ENCODE measurements around the gene TRIM9.

The TRIM9 gene

DNA sequence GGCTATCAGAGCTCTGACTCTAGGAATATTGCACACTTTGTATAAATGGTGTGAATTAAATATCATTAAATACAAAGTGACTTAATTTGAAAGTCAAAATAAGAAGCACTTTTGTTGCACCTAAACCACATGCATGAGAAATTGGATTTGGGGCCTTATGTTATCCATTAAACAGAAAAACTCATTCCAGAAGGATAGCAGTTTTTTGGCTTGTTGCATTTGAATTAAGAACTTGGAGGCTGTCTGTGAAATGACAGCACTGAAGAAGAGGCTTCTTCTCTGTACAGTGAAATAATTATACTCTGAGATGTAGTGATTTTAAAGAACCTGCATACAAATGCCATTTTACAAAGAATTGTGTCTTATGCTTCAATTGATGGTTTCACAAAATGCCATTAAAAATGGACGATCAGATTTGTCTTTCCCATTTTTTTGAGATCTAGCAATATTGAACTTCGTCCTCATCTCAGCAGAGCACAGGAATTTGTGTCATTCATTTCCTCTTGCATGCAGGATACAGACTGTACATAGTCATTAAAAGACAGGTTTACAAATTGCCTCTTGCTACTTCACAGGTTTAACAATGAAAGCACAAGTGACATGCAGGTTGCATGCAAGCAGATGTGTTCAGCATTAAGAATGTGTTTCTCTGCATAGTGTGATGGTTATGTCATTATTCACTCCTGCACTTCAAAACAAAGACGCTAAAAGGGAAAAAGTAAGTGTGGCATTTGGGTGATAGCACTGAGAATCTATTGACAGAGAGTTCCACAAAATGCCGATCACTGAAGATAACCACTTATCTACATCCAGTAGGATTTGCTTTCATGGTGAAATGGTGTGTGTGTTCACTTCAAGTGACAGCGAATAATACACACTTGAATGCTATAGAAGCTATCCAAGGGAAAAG is 114.7 kb downstream of the TRIM9 start:
- Histone ChIP-seq H3K9me3 (ENCODE audit: control insufficient read depth, low read length) (no peaks in the 10 kb centered on the region), H2AK5ac (ENCODE audit: low read length, severe bottlenecking) (no peak overlapping the region), H4K8ac (ENCODE audit: low read length) (no peak overlapping the region), H2BK15ac (ENCODE audit: low read depth, poor library complexity, severe bottlenecking) (no peak overlapping the region), H3K18ac (ENCODE audit: low read depth in 1 of 2, low read length in 2 of 2) (no peak overlapping the region), H2AFZ (ENCODE audit: low read depth, low read length) (no peak overlapping the region), H3K4me1 (ENCODE audit: control insufficient read depth, insufficient read depth, low read depth, low read length) (peaks cover 2% of the 10 kb centered on the region), H3K23ac (ENCODE audit: low read length in 2 of 2) (no peak overlapping the region), H3K4me2 (ENCODE audit: low read length, poor library complexity, severe bottlenecking) (no peak overlapping the region), H3K27me3 (ENCODE audit: control insufficient read depth in 1 of 2, insufficient read depth in 1 of 2, low read length in 2 of 2) (no peaks in the 10 kb centered on the region), H4K91ac (ENCODE audit: low read length) (no peak overlapping the region), H3K79me1 (replicated peaks; ENCODE audit: low read length, poor library complexity, severe bottlenecking) (no peaks in the 10 kb centered on the region), H3K36me3 (ENCODE audit: control insufficient read depth in 1 of 2, insufficient read depth in 2 of 2, low read depth in 1 of 2, low read length in 2 of 2) (no peaks in the 10 kb centered on the region), H2BK120ac (ENCODE audit: low read depth, low read length) (no peak overlapping the region), H3K4me3 (ENCODE audit: insufficient read depth in 1 of 2, low read depth in 1 of 2, low read length in 2 of 2) (no peak overlapping the region), H3K4ac (ENCODE audit: low read depth in 1 of 2, low read length in 2 of 2) (no peak overlapping the region), H2BK12ac (ENCODE audit: low read length in 2 of 2) (no peak overlapping the region), H3K27ac (ENCODE audit: low read length, poor library complexity, severe bottlenecking) (no peak overlapping the region), H3K9ac (ENCODE audit: low read length) (no peak overlapping the region), H2BK5ac (ENCODE audit: low read depth, low read length, poor library complexity, severe bottlenecking) (no peak overlapping the region), H3K14ac (ENCODE audit: low read length in 2 of 2) (no peak overlapping the region)
- 89% methylated on average over 3 of the region's 5 CpGs for WGBS
- no peak for DNase-seq

DNA sequence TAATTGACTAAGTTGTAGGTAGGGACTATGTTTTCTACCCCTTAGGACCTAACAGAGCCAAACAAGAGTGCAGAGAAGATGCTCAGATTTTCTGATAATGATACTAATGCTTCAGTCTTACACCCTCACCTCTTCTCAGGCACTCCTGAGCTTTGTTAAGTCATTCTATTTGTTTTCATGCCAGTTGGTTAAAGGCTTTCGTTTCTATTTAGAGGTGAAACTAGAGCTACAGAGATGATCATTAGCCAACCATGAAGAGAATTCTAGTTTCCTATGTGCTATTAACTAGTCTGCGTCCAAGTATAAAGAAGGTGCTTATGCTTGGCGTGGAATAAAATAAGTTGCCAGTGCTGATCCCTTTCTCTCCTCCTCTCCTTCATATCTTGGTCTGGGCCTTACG is 116.0 kb downstream of the TRIM9 start:
- Histone ChIP-seq H3K79me1 (replicated peaks; ENCODE audit: low read length, poor library complexity, severe bottlenecking) (no peaks in the 10 kb centered on the region), H2BK120ac (ENCODE audit: low read depth, low read length) (no peak overlapping the region), H2AK5ac (ENCODE audit: low read length, severe bottlenecking) (no peak overlapping the region), H3K4ac (ENCODE audit: low read depth in 1 of 2, low read length in 2 of 2) (no peak overlapping the region), H3K27ac (ENCODE audit: low read length, poor library complexity, severe bottlenecking) (no peak overlapping the region), H3K9ac (ENCODE audit: low read length) (no peak overlapping the region), H4K91ac (ENCODE audit: low read length) (no peak overlapping the region), H3K9me3 (ENCODE audit: control insufficient read depth, low read length) (no peaks in the 10 kb centered on the region), H3K18ac (ENCODE audit: low read depth in 1 of 2, low read length in 2 of 2) (no peak overlapping the region), H3K36me3 (ENCODE audit: control insufficient read depth in 1 of 2, insufficient read depth in 2 of 2, low read depth in 1 of 2, low read length in 2 of 2) (no peaks in the 10 kb centered on the region), H2BK12ac (ENCODE audit: low read length in 2 of 2) (no peak overlapping the region), H3K4me1 (ENCODE audit: control insufficient read depth, insufficient read depth, low read depth, low read length) (peaks cover 2% of the 10 kb centered on the region), H3K27me3 (ENCODE audit: control insufficient read depth in 1 of 2, insufficient read depth in 1 of 2, low read length in 2 of 2) (no peaks in the 10 kb centered on the region), H3K23ac (ENCODE audit: low read length in 2 of 2) (no peak overlapping the region), H3K4me3 (ENCODE audit: insufficient read depth in 1 of 2, low read depth in 1 of 2, low read length in 2 of 2) (no peak overlapping the region), H2BK5ac (ENCODE audit: low read depth, low read length, poor library complexity, severe bottlenecking) (no peak overlapping the region), H2BK15ac (ENCODE audit: low read depth, poor library complexity, severe bottlenecking) (no peak overlapping the region), H3K14ac (ENCODE audit: low read length in 2 of 2) (no peak overlapping the region), H4K8ac (ENCODE audit: low read length) (no peak overlapping the region), H2AFZ (ENCODE audit: low read depth, low read length) (no peak overlapping the region), H3K4me2 (ENCODE audit: low read length, poor library complexity, severe bottlenecking) (no peak overlapping the region)
- WGBS = 92% methylated on average over 4 of the region's 4 CpGs
- DNase-seq = no peak

- Histone ChIP-seq H3K27me3 (ENCODE audit: control insufficient read depth in 1 of 2, insufficient read depth in 1 of 2, low read length in 2 of 2) (no peaks in the 10 kb centered on the region), H2BK15ac (ENCODE audit: low read depth, poor library complexity, severe bottlenecking) (no peak overlapping the region), H3K36me3 (ENCODE audit: control insufficient read depth in 1 of 2, insufficient read depth in 2 of 2, low read depth in 1 of 2, low read length in 2 of 2) (no peaks in the 10 kb centered on the region), H3K18ac (ENCODE audit: low read depth in 1 of 2, low read length in 2 of 2) (peak overlapping the region in 1 of 2 experiments; percentile 49), H2BK12ac (ENCODE audit: low read length in 2 of 2) (no peak overlapping the region), H2BK5ac (ENCODE audit: low read depth, low read length, poor library complexity, severe bottlenecking) (no peak overlapping the region), H3K23ac (ENCODE audit: low read length in 2 of 2) (no peak overlapping the region), H3K4me2 (ENCODE audit: low read length, poor library complexity, severe bottlenecking) (no peak overlapping the region), H4K8ac (ENCODE audit: low read length) (no peak overlapping the region), H3K4me1 (ENCODE audit: control insufficient read depth, insufficient read depth, low read depth, low read length) (peaks cover 2% of the 10 kb centered on the region), H3K4me3 (ENCODE audit: insufficient read depth in 1 of 2, low read depth in 1 of 2, low read length in 2 of 2) (no peak overlapping the region), H3K79me1 (replicated peaks; ENCODE audit: low read length, poor library complexity, severe bottlenecking) (no peaks in the 10 kb centered on the region), H2AFZ (ENCODE audit: low read depth, low read length) (no peak overlapping the region), H3K14ac (ENCODE audit: low read length in 2 of 2) (no peak overlapping the region), H3K27ac (ENCODE audit: low read length, poor library complexity, severe bottlenecking) (no peak overlapping the region), H2BK120ac (ENCODE audit: low read depth, low read length) (no peak overlapping the region), H2AK5ac (ENCODE audit: low read length, severe bottlenecking) (no peak overlapping the region), H3K9me3 (ENCODE audit: control insufficient read depth, low read length) (no peaks in the 10 kb centered on the region), H3K9ac (ENCODE audit: low read length) (no peak overlapping the region), H4K91ac (ENCODE audit: low read length) (no peak overlapping the region), H3K4ac (ENCODE audit: low read depth in 1 of 2, low read length in 2 of 2) (no peak overlapping the region)
- no peak for DNase-seq
- WGBS = 94% methylated on average over 3 of the region's 3 CpGs
These were observed 116.4 kb downstream of the TRIM9 start for GRCh38 chr14:50978529-50978871.

DNA sequence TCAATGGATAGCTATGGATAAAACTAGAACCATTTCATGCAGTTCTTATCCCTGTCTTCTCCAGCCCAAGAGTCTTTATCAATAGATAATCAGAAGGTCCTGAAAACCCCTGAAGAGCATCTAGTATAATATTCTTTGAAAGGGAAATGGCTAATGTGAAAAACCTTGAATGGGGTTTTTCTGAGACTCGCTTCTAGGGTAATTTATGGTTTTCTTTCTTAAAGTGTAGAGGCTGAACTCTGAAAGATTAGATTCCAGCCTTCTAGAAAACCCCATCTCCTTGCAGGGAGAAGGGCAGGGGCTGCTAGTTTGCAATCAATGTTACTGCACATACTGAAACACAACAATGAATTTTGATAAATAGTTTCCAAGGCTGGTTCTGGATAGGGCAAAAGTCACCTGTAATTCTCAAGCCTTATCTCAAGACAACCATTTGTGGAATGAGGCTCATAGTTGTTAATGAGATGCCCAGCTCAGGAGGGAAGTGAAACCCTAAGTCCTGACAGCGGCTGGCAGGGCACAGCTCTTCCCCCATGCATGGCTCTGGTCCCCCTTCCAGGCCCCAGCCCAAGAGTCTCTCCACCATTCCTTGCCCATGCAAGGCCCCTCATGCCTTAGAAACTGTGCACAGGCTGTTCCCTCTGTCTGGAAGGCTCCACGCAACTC is 116.9 kb downstream of the TRIM9 start:
- no peak overlapping the region for H2BK12ac ChIP-seq (ENCODE audit: low read length in 2 of 2)
- H2BK5ac ChIP-seq (ENCODE audit: low read depth, low read length, poor library complexity, severe bottlenecking) = no peak overlapping the region
- 82% methylated on average over 3 of the region's 3 CpGs for WGBS
- no peak overlapping the region for H3K4ac ChIP-seq (ENCODE audit: low read depth in 1 of 2, low read length in 2 of 2)
- H3K4me3 ChIP-seq (ENCODE audit: insufficient read depth in 1 of 2, low read depth in 1 of 2, low read length in 2 of 2) = no peak overlapping the region
- H3K14ac ChIP-seq (ENCODE audit: low read length in 2 of 2) = no peak overlapping the region
- no peak overlapping the region for H3K9ac ChIP-seq (ENCODE audit: low read length)
- no peak overlapping the region for H3K27ac ChIP-seq (ENCODE audit: low read length, poor library complexity, severe bottlenecking)
- no peak overlapping the region for H2BK120ac ChIP-seq (ENCODE audit: low read depth, low read length)
- no peak overlapping the region for H3K4me2 ChIP-seq (ENCODE audit: low read length, poor library complexity, severe bottlenecking)
- H2AFZ ChIP-seq (ENCODE audit: low read depth, low read length) = no peak overlapping the region
- no peak overlapping the region for H3K18ac ChIP-seq (ENCODE audit: low read depth in 1 of 2, low read length in 2 of 2)
- no peak for DNase-seq
- H4K8ac ChIP-seq (ENCODE audit: low read length) = no peak overlapping the region
- H3K79me1 ChIP-seq (replicated peaks; ENCODE audit: low read length, poor library complexity, severe bottlenecking) = no peaks in the 10 kb centered on the region
- H2BK15ac ChIP-seq (ENCODE audit: low read depth, poor library complexity, severe bottlenecking) = no peak overlapping the region
- no peak overlapping the region for H4K91ac ChIP-seq (ENCODE audit: low read length)
- H3K4me1 ChIP-seq (ENCODE audit: control insufficient read depth, insufficient read depth, low read depth, low read length) = peaks cover 2% of the 10 kb centered on the region
- H3K9me3 ChIP-seq (ENCODE audit: control insufficient read depth, low read length) = no peaks in the 10 kb centered on the region
- H3K23ac ChIP-seq (ENCODE audit: low read length in 2 of 2) = no peak overlapping the region
- H2AK5ac ChIP-seq (ENCODE audit: low read length, severe bottlenecking) = no peak overlapping the region
- H3K36me3 ChIP-seq (ENCODE audit: control insufficient read depth in 1 of 2, insufficient read depth in 2 of 2, low read depth in 1 of 2, low read length in 2 of 2) = no peaks in the 10 kb centered on the region
- no peaks in the 10 kb centered on the region for H3K27me3 ChIP-seq (ENCODE audit: control insufficient read depth in 1 of 2, insufficient read depth in 1 of 2, low read length in 2 of 2)

All from mesenchymal stem cell (in vitro differentiated cells and primary cell).